ENCODE measurements around the gene TMEM19.

Gene TMEM19

GRCh38 chr12:71685914-71686657 is at the start of gene TMEM19:
TSS of gene TMEM19 (plus strand) at chr12:71686082. CDS start at chr12:71686681, 599 bp downstream.
- H3K36me3 ChIP-seq (ENCODE audit: insufficient read depth, low read length) = no peaks in the 10 kb centered on the region
- no peaks in the 10 kb centered on the region for H3K9me3 ChIP-seq (ENCODE audit: control insufficient read depth, insufficient read depth, low read length)
- peaks cover 6% of the 10 kb centered on the region; the same call in 1 of the 2 replicates for H3K4me1 ChIP-seq (ENCODE audit: insufficient read depth, low read length)
- peak within 1 kb of the TSS; percentile 82 for H3K9ac ChIP-seq (ENCODE audit: low read depth, low read length)

- Histone ChIP-seq H3K9ac (ENCODE audit: low read depth, low read length) (no peak overlapping the region), H3K36me3 (ENCODE audit: insufficient read depth, low read length) (peaks cover 25% of the 10 kb centered on the region), H3K9me3 (ENCODE audit: control insufficient read depth, insufficient read depth, low read length) (no peaks in the 10 kb centered on the region), H3K4me1 (ENCODE audit: insufficient read depth, low read length) (no peaks in the 10 kb centered on the region)
Observed at GRCh38 chr12:71636704-71637115, 49.2 kb upstream of the TMEM19 start.

GRCh38 chr12:71638499-71638898 is 47.4 kb upstream of the TMEM19 start:
- Histone ChIP-seq H3K9ac (ENCODE audit: low read depth, low read length) (no peak overlapping the region), H3K4me1 (ENCODE audit: insufficient read depth, low read length) (no peaks in the 10 kb centered on the region), H3K9me3 (ENCODE audit: control insufficient read depth, insufficient read depth, low read length) (no peaks in the 10 kb centered on the region), H3K36me3 (ENCODE audit: insufficient read depth, low read length) (peaks cover 19% of the 10 kb centered on the region)

- peaks cover 15% of the 10 kb centered on the region for H3K36me3 ChIP-seq (ENCODE audit: insufficient read depth, low read length)
- no peaks in the 10 kb centered on the region for H3K4me1 ChIP-seq (ENCODE audit: insufficient read depth, low read length)
Observed at GRCh38 chr12:71639341-71639760, 46.5 kb upstream of the TMEM19 start.

GRCh38 chr12:71640316-71640715 is 45.6 kb upstream of the TMEM19 start:
- Histone ChIP-seq H3K9ac (ENCODE audit: low read depth, low read length) (no peak overlapping the region), H3K4me1 (ENCODE audit: insufficient read depth, low read length) (no peaks in the 10 kb centered on the region), H3K9me3 (ENCODE audit: control insufficient read depth, insufficient read depth, low read length) (no peaks in the 10 kb centered on the region), H3K36me3 (ENCODE audit: insufficient read depth, low read length) (peaks cover 11% of the 10 kb centered on the region)

More at GRCh38 chr12:71639341-71639760, 46.5 kb upstream of the TMEM19 start:
- no peak overlapping the region for H3K9ac ChIP-seq (ENCODE audit: low read depth, low read length)
- H3K9me3 ChIP-seq (ENCODE audit: control insufficient read depth, insufficient read depth, low read length) = no peaks in the 10 kb centered on the region

- Histone ChIP-seq H3K4me1 (ENCODE audit: insufficient read depth, low read length) (no peaks in the 10 kb centered on the region), H3K9ac (ENCODE audit: low read depth, low read length) (no peak overlapping the region), H3K9me3 (ENCODE audit: control insufficient read depth, insufficient read depth, low read length) (no peaks in the 10 kb centered on the region), H3K36me3 (ENCODE audit: insufficient read depth, low read length) (peaks cover 10% of the 10 kb centered on the region)
Observed at GRCh38 chr12:71641390-71641789, 44.5 kb upstream of the TMEM19 start.

GRCh38 chr12:71642264-71642663 is 43.6 kb upstream of the TMEM19 start:
- no peaks in the 10 kb centered on the region for H3K9me3 ChIP-seq (ENCODE audit: control insufficient read depth, insufficient read depth, low read length)
- H3K4me1 ChIP-seq (ENCODE audit: insufficient read depth, low read length) = no peaks in the 10 kb centered on the region
- no peak overlapping the region for H3K9ac ChIP-seq (ENCODE audit: low read depth, low read length)
- H3K36me3 ChIP-seq (ENCODE audit: insufficient read depth, low read length) = peaks cover 8% of the 10 kb centered on the region

- no peaks in the 10 kb centered on the region for H3K9me3 ChIP-seq (ENCODE audit: control insufficient read depth, insufficient read depth, low read length)
- H3K9ac ChIP-seq (ENCODE audit: low read depth, low read length) = no peak overlapping the region
- H3K4me1 ChIP-seq (ENCODE audit: insufficient read depth, low read length) = no peaks in the 10 kb centered on the region
- H3K36me3 ChIP-seq (ENCODE audit: insufficient read depth, low read length) = peaks cover 8% of the 10 kb centered on the region
Observed at GRCh38 chr12:71645268-71645667, 40.6 kb upstream of the TMEM19 start.

- Histone ChIP-seq H3K4me1 (ENCODE audit: insufficient read depth, low read length) (no peaks in the 10 kb centered on the region), H3K36me3 (ENCODE audit: insufficient read depth, low read length) (peaks cover 4% of the 10 kb centered on the region), H3K9me3 (ENCODE audit: control insufficient read depth, insufficient read depth, low read length) (no peaks in the 10 kb centered on the region), H3K9ac (ENCODE audit: low read depth, low read length) (no peak overlapping the region)
Observed at GRCh38 chr12:71646512-71646911, 39.4 kb upstream of the TMEM19 start.

- peaks cover 4% of the 10 kb centered on the region; the same call in 1 of the 2 replicates for H3K9me3 ChIP-seq (ENCODE audit: control insufficient read depth, insufficient read depth, low read length)
- H3K9ac ChIP-seq (ENCODE audit: low read depth, low read length) = no peak overlapping the region
- peaks cover 9% of the 10 kb centered on the region for H3K36me3 ChIP-seq (ENCODE audit: insufficient read depth, low read length)
- no peaks in the 10 kb centered on the region for H3K4me1 ChIP-seq (ENCODE audit: insufficient read depth, low read length)
Observed at GRCh38 chr12:71648537-71648936, 37.3 kb upstream of the TMEM19 start.

GRCh38 chr12:71649401-71649800 is 36.5 kb upstream of the TMEM19 start:
- Histone ChIP-seq H3K36me3 (ENCODE audit: insufficient read depth, low read length) (peaks cover 14% of the 10 kb centered on the region), H3K9me3 (ENCODE audit: control insufficient read depth, insufficient read depth, low read length) (peaks cover 5% of the 10 kb centered on the region; the same call in 1 of the 2 replicates)

GRCh38 chr12:71652656-71653055 is 33.2 kb upstream of the TMEM19 start:
- H3K36me3 ChIP-seq (ENCODE audit: insufficient read depth, low read length) = peaks cover 10% of the 10 kb centered on the region
- no peak overlapping the region for H3K9ac ChIP-seq (ENCODE audit: low read depth, low read length)
- no peaks in the 10 kb centered on the region for H3K4me1 ChIP-seq (ENCODE audit: insufficient read depth, low read length)
- peaks cover 9% of the 10 kb centered on the region; the same call in 1 of the 2 replicates for H3K9me3 ChIP-seq (ENCODE audit: control insufficient read depth, insufficient read depth, low read length)

More at GRCh38 chr12:71649401-71649800, 36.5 kb upstream of the TMEM19 start:
- Histone ChIP-seq H3K4me1 (ENCODE audit: insufficient read depth, low read length) (no peaks in the 10 kb centered on the region), H3K9ac (ENCODE audit: low read depth, low read length) (no peak overlapping the region)

GRCh38 chr12:71653137-71653536 is 32.7 kb upstream of the TMEM19 start:
- no peaks in the 10 kb centered on the region for H3K4me1 ChIP-seq (ENCODE audit: insufficient read depth, low read length)
- peaks cover 9% of the 10 kb centered on the region; the same call in 1 of the 2 replicates for H3K9me3 ChIP-seq (ENCODE audit: control insufficient read depth, insufficient read depth, low read length)
- H3K36me3 ChIP-seq (ENCODE audit: insufficient read depth, low read length) = peaks cover 10% of the 10 kb centered on the region
- no peak overlapping the region for H3K9ac ChIP-seq (ENCODE audit: low read depth, low read length)

- peaks cover 14% of the 10 kb centered on the region for H3K36me3 ChIP-seq (ENCODE audit: insufficient read depth, low read length)
- no peak overlapping the region for H3K9ac ChIP-seq (ENCODE audit: low read depth, low read length)
- no peaks in the 10 kb centered on the region for H3K4me1 ChIP-seq (ENCODE audit: insufficient read depth, low read length)
- H3K9me3 ChIP-seq (ENCODE audit: control insufficient read depth, insufficient read depth, low read length) = peaks cover 9% of the 10 kb centered on the region; the same call in 1 of the 2 replicates
Observed at GRCh38 chr12:71654200-71654599, 31.7 kb upstream of the TMEM19 start.

GRCh38 chr12:71655495-71655894 is 30.4 kb upstream of the TMEM19 start:
- H3K9me3 ChIP-seq (ENCODE audit: control insufficient read depth, insufficient read depth, low read length) = peaks cover 9% of the 10 kb centered on the region; the same call in 1 of the 2 replicates
- peaks cover 14% of the 10 kb centered on the region for H3K36me3 ChIP-seq (ENCODE audit: insufficient read depth, low read length)
- no peak overlapping the region for H3K9ac ChIP-seq (ENCODE audit: low read depth, low read length)
- no peaks in the 10 kb centered on the region for H3K4me1 ChIP-seq (ENCODE audit: insufficient read depth, low read length)
